Endothelial cell of hepatic sinusoid (primary cell): ENCODE measurements around the gene CHM.
"Not testable (repeated sequence)": the region's sequence is repeated elsewhere in the genome, so short reads cannot be mapped to it uniquely, and the experiment has no call there.

Source experiments
- in situ Hi-C: cut with HindIII; loops from 2 replicates; pipeline ENCODE4 v1.10.0; 2017; ENCODE audit warnings: low sequenced_read_pairs

The CHM gene

DNA sequence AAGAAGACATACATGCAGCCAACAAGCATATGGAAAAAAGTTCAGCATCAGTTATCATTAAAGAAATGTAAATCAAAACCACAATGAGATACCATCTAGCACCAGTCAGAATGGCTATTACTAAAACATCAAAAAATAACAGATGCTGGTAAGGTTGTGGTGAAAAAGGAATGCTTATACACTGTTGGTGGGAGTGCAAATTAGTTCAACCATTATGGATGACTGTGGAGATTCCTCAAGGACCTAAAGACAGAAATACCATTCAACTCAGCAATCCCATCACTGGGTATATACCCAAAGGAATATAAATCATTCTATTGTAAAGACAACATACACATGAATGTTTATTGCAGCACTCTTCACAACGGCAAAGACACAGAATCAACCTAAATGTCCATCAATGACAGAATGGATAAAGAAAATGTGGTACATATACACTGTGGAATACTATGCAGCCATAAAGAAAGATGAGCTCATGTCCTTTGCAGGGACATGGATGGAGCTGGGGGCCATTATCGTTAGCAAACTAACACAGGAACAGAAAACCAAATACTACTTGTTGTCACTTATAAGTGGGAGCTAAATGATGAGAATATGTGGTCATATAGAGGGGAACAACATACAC is 130.6 kb downstream of the CHM start:
- in situ Hi-C loops: not testable (repeated sequence)

GRCh38 chrX:85914431-85914830 is 132.9 kb downstream of the CHM start:
- in situ Hi-C loops: no loop called here

GRCh38 chrX:85907316-85907715 is 140.0 kb downstream of the CHM start:
- in situ Hi-C loops: no loop called here

DNA sequence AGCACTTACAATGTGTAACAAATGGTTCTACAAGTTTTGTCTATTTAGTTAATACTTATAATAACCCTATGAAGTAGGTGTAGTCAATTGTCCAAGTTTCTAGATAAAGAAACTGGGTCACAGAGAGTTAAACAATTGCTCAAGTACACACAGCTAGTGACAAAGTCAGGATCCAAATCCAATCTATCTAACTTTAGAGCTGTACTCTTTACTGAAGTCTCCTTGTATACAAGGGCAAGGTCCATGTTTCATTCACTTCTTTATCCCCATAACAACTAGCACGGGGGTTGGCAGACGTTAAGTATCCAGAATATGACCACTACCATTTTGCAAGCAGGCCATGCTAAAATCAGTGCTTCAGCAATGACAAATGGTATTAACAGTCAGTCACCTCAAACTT is 141.0 kb downstream of the CHM start:
- in situ Hi-C loops: no loop called here

DNA sequence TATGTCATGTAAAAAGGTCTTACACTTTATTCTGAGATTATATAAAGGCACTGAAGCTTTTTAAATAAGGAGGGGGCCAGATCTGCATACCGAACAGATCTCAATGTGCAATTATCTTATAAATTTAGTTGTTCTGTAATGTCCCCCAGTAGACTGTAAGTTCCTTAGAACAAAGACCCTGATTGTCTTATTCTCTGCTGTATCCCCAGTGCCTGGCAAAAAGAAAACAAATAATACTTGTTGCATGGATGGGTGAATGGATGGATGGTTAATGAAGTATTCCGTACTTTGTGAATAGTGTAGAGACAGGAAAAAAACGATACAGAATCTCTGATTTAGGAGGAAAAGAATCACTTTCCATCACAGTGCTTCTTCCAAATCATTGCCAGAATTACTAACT is 141.5 kb downstream of the CHM start:
- in situ Hi-C loops: no loop called here

- in situ Hi-C loops: no loop called here
Measured at GRCh38 chrX:85903692-85904471, 143.5 kb downstream of the CHM start.

GRCh38 chrX:85897362-85898126 is 149.8 kb downstream of the CHM start:
- in situ Hi-C loops: loop anchor here (25.0 kb wide), 1 partner anchor 90 kb away; no protein-coding TSS in a partner anchor

- in situ Hi-C loops: loop anchor here (25.0 kb wide), 1 partner anchor 105 kb away; no protein-coding TSS in a partner anchor
Measured at GRCh38 chrX:85882601-85883000, 164.8 kb downstream of the CHM start.

DNA sequence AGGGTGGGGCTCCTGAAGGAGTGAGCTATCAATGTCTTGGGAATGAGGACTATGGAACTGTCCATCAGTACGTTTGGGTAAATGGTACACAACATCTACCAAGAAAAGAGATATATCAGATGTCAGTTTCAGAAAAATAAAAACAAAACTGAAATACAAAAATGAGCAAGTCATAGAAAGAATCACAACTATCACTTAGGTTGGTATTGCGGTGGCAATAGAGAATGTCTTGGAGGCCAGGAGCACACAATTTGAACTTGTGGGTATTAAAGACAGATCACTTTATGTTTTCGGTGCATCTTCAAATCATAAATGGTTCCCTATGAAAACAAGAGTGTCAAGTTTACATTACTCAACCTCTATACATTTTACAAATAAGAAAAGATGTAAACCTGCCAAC is 176.8 kb downstream of the CHM start:
- in situ Hi-C loops: no loop called here

DNA sequence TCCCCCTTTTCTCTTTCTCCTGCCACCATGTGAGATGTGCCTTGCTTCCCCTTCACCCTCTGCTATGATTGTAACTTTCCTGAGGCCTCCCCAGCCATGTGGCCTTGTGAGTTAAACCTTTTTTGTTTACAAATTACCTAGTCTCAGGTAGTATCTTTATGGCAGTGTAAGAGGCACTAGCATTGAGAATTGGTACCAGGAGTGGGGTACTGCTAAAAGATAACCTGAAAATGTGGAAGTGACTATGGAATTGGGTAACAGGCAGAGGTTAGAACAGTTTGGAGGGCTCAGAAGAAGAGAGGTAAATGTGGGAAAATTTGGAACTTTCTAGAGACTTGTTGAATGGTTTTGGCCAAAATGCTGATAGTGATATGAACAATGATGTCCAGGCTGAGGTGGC is 182.0 kb downstream of the CHM start:
- in situ Hi-C loops: no loop called here

- in situ Hi-C loops: no loop called here
Measured at GRCh38 chrX:85859426-85859825, 187.9 kb downstream of the CHM start.

DNA sequence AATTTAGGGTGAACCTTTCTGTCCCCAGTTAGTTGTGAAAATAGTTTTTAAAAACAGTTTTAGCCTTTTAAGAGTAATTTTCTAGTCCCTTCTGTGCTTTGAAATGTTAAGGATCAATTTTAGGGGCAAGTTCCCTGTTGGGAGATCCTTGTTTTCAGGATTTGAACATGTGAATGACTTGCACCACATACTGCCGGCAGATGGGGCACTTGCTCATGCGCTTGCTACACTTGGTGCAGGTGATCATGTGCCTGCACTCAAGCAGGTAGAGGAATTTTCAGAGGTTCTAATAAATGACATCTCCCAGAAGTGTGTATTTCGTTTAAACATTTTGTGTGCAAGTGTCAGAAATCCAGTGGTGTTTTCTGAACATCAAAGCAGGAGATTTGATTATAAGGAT is 195.9 kb downstream of the CHM start:
- in situ Hi-C loops: no loop called here

- in situ Hi-C loops: no loop called here
Measured at GRCh38 chrX:85836868-85837267, 210.5 kb downstream of the CHM start.

GRCh38 chrX:85828771-85829170 is 218.6 kb downstream of the CHM start:
- in situ Hi-C loops: no loop called here

- in situ Hi-C loops: no loop called here
Measured at GRCh38 chrX:85815203-85815751, 232.1 kb downstream of the CHM start.
